HG02973 (cell line): ENCODE measurements around the gene CD164.

Experiments used
- ATAC-seq: cut with Tn5 transposase; IDR thresholded peaks from one replicate; pipeline ENCODE4 v1.9.1; 2021; ENCODE audit warnings: moderate library complexity; ENCODE audit not compliant: unreplicated experiment

CD164 gene

GRCh38 chr6:109381747-109382575 lies at the start of gene CD164:
TSS of gene CD164 (minus strand) at chr6:109382467. CDS start at chr6:109382378, 89 bp downstream.
- peak; percentile 36 for ATAC-seq

- no peak for ATAC-seq
Measured at GRCh38 chr6:109429496-109429895, 47.2 kb upstream of the CD164 start.

- no peak for ATAC-seq
Measured at GRCh38 chr6:109428889-109429477, 46.7 kb upstream of the CD164 start.

- ATAC-seq = no peak
Measured at GRCh38 chr6:109424946-109425345, 42.7 kb upstream of the CD164 start.

- no peak for ATAC-seq
Measured at GRCh38 chr6:109421184-109421583, 38.9 kb upstream of the CD164 start.

GRCh38 chr6:109420751-109421150 lies 38.5 kb upstream of the CD164 start:
- ATAC-seq = no peak

- no peak for ATAC-seq
Measured at GRCh38 chr6:109417646-109418045, 35.4 kb upstream of the CD164 start.

GRCh38 chr6:109411034-109411433 lies 28.8 kb upstream of the CD164 start:
- no peak for ATAC-seq

GRCh38 chr6:109406196-109406595 lies 23.9 kb upstream of the CD164 start:
- no peak for ATAC-seq

- ATAC-seq = no peak
Measured at GRCh38 chr6:109397020-109397419, 14.8 kb upstream of the CD164 start.

GRCh38 chr6:109396046-109396718 lies 13.9 kb upstream of the CD164 start:
- ATAC-seq = no peak

- no peak for ATAC-seq
Measured at GRCh38 chr6:109393886-109394281, 11.6 kb upstream of the CD164 start.

- no peak for ATAC-seq
Measured at GRCh38 chr6:109393157-109393885, 11.1 kb upstream of the CD164 start.

- no peak for ATAC-seq
Measured at GRCh38 chr6:109389650-109390274, 7.5 kb upstream of the CD164 start.

GRCh38 chr6:109388265-109388664 lies 6.0 kb upstream of the CD164 start:
- ATAC-seq = no peak

- no peak for ATAC-seq
Measured at GRCh38 chr6:109383438-109383940, 1.2 kb upstream of the CD164 start.

GRCh38 chr6:109382576-109383437 lies 540 bp upstream of the CD164 start:
- ATAC-seq = peak; percentile 63

- no peak for ATAC-seq
Measured at GRCh38 chr6:109381061-109381746, 1.1 kb downstream of the CD164 start.

GRCh38 chr6:109379711-109380110 lies 2.6 kb downstream of the CD164 start:
- no peak for ATAC-seq
